NCI-H2107 treated with DMSO at 0.1 percent for 48 hours (cell line): ENCODE measurements around the gene ZNF860.
A peak's percentile ranks its signal among the peaks of the same experiment; 100 is the strongest.
"Not testable (repeated sequence)": the region's sequence is repeated elsewhere in the genome, so short reads cannot be mapped to it uniquely, and the experiment has no call there.

Experiments
- DNase-seq: peaks from one replicate; lab custom pipeline; 2025; ENCODE audit not compliant: unreplicated experiment; lab: John Stamatoyannopoulos, UW

Gene ZNF860

DNA sequence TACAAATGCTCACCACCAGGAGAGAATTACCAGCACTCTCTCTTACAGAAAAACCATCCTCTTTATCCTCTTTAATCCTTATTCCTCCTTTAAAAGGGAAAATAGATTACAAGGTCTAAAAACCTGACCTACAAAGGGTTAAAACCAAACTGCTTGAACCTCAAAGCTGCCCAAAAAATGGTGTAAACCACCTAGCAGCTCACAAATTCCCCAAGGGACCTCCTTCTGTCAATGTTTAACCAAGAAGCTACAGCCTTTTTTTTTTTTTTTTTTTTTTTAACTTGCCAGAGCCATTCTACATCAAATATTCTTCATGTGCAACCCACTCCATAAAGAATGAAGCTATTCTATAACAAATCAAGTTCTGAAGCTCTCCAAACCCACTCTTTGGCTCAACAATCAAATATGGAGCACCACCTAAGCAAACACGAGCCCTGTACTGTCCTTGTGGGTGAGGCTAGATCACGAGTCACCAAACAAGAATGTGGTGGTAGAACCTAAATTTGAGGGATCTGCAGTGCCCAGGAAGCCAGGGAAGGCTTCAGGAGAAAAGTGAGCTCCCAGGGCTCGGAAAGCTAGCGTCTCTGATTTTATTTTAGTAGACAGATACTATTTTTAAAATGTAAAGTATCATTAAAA lies 20.6 kb upstream of the ZNF860 start:
- no peak for DNase-seq

DNA sequence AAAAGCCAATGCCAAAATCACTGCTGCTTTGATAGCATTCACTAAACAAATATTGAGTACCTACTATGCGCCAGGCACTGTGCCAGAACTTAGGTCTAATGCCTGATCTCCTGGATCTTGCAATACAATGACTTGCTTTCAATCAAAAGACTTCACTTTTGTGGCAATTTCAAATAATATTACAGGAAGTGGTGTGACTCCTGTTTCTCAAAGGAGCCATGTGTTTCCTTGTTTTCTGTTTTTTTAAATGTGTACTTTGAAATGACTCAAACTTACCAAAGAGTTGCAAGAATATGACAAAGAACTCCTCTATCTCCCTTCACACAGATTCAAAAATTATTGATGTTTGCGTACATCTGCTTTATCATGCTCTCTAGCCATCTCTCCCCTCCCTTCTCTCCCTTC lies 18.7 kb upstream of the ZNF860 start:
- DNase-seq: no peak

DNA sequence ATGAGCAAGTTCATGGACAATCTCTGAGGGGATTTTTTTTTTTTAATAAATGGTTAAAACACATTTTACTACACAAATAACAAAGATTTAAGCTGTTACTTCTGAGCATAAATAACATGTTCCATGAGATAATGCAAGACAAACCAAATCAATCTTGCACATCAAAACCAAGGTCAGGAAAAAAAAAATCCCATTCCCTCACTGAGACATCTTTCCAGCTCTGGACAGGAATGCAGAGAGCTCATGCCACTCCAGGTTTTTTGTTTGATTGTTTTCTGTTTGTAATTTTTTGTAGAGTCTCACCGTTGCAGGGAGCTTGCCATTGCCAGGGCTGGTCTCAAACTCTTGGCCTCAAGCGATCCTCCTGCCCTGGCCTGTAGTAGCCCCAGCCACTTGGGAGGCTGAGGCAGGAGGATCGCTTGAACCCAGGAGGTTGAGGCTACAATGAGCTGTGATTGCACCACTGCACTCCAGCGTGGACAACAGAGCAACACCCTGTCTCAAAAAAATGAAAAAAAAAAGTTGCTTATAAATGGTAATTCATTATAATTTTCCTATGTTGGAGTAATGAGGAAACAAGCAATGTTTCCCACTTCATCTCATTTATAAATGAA lies 14.5 kb upstream of the ZNF860 start:
- no peak for DNase-seq

DNA sequence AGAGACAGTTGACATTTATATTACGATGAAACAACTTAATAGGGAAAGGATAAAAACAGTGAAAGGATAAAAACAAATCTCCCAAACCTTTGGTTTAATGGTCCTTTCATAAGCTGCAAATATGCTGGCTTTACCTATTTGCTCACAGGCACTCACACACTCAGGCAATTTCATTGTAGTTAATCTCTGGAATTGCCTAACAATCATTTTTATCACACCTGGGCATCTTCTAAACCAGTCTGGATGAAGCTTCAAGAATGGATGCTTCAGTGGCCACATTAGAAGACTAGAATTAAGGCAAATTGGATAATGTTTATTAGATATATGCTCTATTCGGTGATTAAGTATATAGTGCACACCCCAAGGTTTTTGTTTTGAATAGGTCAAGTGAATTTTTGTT lies 14.0 kb upstream of the ZNF860 start:
- DNase-seq: no peak

DNA sequence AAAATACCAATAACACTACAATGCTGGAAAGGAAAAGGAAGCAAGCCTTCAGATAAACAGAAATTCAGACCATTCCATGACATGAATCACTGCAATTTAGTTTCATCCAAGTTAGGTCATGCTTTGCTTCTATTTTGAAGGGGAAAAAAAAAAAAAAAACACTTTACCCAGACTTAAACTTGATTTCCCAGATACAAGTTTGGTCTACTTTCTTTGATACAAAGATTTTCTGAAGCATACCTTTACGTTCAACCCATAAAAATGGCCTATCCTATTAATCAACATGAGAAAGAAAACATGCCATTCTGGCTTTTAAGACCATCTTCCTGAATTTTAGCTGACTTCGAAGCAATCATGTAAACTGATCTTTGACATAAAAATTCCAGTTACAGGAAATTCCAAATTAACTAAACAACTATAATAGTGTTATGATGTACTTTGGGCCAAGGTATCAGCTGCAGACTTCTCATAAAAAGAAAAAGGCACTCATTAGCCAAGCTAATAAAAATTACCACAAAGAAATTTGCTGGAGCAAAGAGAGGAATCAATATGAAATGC lies 13.1 kb upstream of the ZNF860 start:
- DNase-seq: no peak

DNA sequence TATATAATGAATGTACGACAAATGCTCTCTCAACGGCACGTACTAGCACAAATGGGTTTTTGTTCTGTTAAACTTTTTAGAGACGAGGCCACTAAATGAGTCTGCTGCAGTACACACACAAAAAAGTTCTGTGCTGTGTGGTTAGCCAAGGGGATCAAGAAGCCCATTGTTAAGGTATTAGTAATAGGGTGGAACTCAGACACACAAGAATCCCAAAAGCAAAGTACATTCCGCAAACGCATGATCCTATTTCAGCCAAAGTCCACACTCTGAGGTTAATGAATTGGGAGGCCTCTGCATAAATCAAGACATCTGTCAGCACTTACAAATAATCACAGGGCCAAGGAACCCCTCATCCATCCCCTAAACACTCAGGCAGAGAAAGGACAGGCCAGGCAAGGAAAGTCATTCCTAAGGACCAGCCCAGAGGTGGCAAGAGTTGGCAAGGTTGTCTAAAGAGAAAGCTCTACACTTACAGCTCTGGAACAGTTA lies 12.6 kb upstream of the ZNF860 start:
- DNase-seq: no peak

DNA sequence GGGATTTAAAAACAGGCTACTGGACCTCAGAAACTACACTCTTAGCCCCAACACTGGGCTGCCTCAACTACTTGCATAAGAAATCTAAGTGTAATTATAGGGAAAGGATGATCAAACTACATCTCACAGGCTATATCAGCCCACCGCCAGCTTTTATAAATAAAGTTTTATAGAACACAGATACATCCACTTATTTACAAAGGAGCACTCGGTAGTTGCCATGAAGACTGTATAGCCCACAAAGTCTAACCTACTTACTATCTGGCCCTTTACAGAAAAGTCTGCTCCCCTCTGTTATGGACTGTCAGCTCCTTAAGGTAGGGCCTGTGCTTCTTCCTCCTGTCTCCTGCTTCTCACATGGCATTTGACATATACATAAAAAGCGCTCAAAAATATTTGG lies 9.9 kb upstream of the ZNF860 start:
- DNase-seq: no peak

DNA sequence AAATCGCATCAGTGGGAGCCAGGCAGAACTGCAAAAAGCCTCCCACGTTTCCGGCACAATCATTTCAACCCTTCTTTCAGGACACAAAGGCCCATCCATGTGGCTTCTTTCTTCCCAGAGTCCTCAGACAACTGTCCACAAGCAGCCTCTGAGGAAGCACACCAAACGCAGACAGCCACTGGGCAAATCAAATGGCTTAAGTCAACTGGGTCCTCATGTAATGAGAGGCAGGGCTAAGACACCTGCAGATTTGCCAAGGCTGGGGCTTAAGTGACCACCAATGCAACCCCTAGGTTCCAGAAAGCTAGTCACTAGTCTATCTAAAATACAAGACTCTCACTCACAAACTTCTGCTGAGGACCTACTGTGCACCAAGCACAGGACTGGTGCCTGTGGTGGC lies 8.5 kb upstream of the ZNF860 start:
- DNase-seq: no peak

DNA sequence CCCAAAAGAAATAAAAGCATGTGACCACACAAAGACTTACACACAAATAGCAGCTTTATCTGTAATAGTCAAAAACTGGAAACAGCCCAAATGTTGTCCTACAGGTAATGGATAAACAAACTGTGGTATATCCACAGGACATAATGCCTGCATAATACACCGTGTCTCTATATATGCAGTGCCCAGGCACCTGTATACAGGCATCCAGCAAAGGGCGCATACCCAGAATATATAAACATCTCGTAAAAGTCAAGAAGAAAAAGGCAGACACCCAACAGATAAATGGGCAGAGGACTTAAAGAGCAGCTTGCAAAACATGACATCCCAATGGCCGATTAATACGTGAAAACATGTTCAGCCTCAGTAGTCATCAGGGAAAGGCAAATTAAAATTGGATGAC lies 7.7 kb upstream of the ZNF860 start:
- DNase-seq: no peak

DNA sequence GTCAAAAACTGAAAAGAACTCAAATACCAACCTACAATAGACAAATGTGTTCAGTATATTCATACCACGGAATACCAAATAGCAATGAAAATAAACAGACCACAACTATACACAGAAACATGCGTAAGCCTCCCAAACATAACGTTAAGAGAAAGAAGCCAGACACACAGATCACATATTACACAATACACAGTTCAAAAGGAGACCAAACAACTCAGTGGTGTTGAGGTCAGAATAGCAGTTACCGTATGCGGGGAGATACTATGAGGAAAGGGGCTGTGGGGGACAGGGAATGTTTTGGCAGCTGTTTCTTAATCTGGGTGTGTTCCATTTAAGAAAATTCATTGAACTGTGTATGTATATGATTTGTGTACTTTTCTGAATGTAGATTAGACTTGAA lies 7.1 kb upstream of the ZNF860 start:
- DNase-seq: no peak

DNA sequence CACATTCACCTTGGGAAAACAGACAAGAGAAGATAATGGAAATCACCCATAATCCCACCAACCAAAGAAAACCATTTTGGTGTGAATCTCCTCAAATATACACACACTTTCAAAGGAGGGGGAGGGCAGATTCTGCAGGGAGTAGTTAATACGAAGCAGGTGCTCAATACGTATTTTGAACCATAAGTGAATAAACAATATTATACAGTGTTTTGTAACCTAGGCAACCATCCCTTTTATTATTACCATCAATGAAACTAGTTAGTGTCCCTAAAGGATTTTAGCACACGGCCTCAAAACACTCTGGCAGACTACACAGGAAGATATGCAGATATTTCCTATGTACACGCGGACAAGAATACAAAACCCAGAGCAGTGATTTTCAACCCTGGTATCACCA lies 6.6 kb upstream of the ZNF860 start:
- DNase-seq: no peak

DNA sequence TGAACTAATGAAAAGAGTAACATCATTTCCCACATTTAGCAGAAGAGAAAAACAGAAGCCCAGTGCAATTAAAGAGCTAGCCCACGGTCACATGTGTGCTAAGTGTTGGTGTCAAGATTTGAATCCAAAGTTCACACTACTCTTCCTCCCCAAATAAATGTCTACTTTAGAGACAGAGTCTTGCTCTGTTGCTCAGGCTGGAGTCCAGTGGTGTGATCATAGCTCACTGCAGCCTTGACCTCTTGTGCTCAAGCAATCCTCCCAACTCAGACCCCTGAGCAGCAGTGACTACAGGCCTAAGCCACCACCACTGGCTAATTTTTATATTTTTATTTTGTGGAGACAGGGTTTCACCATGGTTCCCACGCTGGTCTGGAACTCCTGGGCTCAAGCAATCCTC lies 5.2 kb upstream of the ZNF860 start:
- no peak for DNase-seq

DNA sequence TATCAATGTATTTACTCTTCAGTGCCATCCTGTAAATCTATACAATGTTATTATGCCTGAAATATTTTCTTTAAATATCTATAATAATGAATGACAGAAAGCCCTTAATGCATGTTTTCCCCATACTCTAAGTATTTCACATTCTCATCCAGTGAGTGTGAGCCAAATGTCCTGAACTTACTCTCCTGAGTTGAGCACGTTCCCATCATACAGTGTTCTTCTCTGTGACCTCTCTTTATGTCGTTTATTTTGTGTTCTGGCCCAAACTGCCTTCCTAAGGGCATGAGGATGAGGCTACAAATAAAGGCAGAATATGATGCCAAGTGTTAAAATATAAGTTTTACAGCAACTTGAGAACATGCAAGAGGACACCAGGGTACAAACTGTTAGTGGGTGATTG lies 3.8 kb upstream of the ZNF860 start:
- no peak for DNase-seq

DNA sequence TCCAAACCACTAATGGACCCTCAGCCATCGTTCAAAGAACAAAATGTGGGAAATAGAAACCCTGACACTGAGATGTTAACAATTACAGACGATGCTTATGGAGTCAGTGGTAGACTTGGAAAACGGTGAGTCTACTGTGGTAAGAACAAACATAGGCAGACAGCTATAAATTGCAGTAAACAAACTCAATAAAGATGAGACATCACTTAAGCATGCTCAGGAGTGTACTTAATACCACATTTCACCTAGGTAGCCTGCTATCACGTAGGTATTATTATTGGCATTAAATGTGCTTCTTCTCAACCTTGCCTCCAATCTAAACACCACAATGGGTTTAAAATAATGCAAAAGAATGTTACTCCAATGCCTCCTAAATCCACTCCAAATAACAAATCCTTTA lies 3.0 kb upstream of the ZNF860 start:
- no peak for DNase-seq

DNA sequence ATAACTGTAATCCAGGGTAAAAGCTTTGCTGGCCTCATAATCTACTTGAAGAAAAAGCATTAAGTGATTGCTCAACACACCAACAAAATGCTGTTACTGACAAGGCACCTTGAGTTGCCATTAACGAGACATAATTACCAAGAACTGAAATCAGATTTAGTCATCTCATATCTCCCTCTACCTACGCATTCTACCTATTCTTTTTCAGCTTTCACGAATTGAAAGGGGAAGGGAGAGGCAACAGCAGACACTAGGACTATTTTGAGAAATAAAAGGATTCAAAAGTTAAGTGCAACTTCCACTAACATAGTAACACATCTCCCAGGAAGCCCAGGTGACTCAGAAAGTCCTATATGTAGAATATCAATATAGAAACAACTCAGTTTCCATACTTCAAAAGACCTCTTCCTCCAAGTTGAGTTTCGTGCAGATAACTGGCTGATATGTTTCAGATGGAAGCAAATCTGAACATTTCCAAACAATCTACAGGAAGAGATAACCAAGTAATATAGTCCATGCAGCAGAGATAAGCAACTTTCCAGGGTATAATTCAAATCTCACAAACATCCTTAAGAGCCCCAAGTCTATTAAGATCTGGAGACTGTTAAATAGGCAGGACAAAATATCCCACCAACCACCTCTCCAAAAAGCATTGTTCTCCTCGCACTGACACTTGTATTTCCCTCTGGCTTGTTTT lies 2.4 kb upstream of the ZNF860 start:
- no peak for DNase-seq

DNA sequence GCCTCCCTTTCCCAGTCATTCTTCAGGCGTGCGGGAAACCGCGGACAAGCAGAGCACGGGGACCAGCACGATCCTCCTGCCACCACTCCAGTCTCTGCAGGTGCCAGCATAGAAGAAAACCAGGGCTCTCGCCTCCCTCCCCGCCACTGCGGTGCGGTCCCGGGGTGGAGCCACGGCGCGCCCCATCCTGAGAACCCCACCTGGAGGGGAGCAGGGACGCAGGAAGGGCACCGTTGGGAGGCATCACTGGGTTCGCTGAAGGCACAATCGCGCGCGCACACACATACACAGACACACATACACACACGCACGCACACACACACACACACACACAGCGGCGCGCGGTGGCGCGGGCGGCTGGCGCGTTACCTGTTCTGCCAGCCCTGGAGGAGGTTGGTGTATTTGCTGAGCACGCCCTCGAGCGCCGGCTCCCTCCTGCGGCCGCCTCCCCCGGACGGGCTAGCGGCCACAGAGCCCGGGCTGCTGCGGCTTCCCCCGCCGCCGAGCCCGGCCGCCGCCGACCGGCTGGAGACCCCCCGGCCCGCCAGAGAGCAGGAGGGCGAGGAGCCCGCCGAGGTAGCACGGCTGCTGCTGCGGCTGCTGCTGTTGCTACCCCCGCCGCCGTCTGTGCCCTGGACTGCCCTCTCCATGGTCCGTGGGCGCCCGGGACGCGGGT lies 882 bp upstream of the ZNF860 start:
- DNase-seq: peak; percentile 25

DNA sequence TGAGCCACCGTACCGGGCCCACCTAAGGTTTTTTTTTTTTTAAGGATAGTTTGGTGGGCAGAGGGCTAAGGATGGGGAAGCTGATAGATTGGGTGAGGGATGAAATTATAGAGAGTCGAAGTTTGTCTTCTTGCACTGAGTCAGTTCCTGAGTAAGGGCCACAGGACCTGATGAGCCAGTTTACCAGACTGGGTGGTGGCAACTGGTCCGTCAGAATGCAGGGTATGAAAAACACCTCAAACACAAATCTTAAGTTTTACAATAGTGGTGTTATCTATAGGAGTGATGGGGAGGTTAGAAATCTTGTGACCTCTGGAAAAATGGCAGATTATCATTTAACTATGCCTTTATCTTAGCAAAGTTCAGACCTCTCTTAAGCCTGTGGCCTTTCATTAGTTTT lies 2.8 kb downstream of the ZNF860 start:
- DNase-seq: no peak

DNA sequence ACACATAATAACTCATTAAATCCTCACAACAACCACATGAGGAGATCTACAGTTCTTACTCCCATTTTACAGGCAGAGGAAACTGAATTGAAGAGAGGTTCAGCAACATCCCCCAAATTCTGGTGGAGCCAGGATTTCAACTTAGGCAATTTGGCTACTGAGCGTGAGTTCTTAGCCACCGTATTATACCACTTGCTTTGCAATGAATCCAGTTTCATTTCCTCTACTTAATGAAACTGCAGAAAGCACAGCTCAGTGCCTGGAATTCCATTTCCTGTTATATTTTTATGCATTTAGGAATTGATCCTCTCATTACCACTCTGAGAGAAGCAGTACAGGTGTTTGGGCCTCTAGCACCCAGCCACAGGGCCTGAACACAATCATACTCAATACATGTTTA lies 4.3 kb downstream of the ZNF860 start:
- DNase-seq: no peak

DNA sequence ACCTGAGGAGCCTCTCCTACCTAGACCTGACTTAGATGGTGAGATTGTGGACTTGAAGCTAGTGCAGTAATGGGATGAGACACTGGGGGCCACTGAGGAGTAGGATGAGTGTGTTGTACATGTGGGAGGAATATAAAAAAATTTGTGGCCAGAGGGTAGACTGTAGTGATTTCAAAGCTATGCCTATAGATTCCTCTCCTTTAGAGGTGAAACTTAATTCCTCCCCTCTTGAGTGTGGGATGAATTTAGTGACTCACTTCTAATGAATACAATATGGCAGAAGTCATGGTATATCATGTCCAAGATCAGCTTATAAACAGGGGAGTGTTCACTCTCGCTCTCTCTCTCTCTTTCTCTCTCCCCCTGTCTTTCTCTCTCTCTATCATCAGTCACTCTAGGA lies 6.7 kb downstream of the ZNF860 start:
- no peak for DNase-seq

DNA sequence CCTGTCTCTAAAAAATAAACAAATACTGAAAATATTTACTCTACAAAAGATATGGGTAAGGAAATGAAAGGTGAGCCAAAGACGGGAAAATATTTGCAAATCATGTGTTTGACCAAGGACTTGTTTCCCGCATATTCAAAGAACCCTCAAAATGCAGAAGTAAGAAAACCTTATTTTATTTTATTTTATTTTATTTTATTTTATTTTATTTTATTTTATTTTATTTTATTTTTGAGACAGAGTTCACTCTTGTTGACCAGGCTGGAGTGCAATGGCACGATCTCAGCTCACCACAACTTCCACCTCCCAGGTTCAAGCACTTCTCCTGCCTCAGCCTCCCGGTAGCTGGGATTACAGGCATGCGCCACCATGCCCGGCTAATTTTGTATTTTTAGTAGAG lies 11.4 kb downstream of the ZNF860 start:
- DNase-seq: not testable (repeated sequence)

DNA sequence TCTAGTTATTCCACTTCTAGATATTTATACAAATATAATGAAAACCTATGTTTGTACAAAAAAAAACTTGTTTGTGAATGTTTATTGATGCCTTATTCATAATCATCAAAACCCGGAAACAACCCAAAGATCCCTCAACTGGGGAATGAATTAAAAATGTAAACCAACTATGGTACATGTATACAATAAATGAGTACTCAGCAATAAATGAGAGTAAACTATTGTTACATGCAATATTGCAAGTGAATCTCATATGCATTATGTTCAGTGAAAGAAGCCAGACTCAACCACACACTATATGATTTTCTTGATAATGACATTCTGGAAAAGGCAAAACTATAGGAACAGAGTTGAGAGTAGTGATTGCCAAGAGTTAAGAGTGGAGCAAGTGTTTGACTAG lies 12.3 kb downstream of the ZNF860 start:
- DNase-seq: no peak

DNA sequence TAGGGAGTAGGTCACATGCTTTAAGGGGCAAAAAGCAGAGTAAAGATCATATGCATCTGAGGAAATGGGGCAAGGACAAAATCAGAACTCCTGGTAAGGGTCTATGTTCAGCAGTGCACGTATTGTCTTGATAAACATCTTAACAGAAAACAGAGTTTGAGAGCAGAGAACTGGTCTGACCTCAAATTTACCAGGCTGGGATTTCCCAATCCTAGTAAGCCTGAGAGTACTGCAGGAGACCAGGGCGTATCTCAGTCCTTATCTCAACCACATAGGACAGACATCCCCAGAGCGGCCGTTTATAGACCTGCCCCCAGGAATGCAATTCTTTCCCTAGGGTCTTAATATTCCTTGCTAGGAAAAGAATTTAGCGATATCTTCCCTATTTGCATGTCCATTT lies 13.5 kb downstream of the ZNF860 start:
- DNase-seq: not testable (repeated sequence)
